WTC11 (cell line): ENCODE results near the gene SCUBE3.

Source experiments
- CBFB ChIP-seq: sonication (generic); formaldehyde crosslinking; IDR thresholded peaks from 2 replicates; pipeline ENCODE4 v1.8.1; 2022; ENCODE audit warnings: mild to moderate bottlenecking, low read depth, missing genetic modification reagents
- CTCF ChIP-seq: fragments of 200-600 bp; IDR thresholded peaks from 2 replicates; pipeline ENCODE4 v1.8.0; 2022; ENCODE audit warnings: antibody characterized with exemption
- GABPB1 ChIP-seq: sonication (generic); formaldehyde crosslinking; IDR thresholded peaks from 2 replicates; pipeline ENCODE4 v1.8.1; 2023; ENCODE audit warnings: mild to moderate bottlenecking, missing genetic modification reagents
- NR1H2 ChIP-seq: sonication (generic); formaldehyde crosslinking; IDR thresholded peaks from 2 replicates; pipeline ENCODE4 v1.9.0; 2021; ENCODE audit warnings: mild to moderate bottlenecking, moderate library complexity, missing genetic modification reagents
- ZNF396 ChIP-seq: fragments of 250-450 bp; sonication (Bioruptor Pico); IDR thresholded peaks from 2 replicates; pipeline ENCODE4 v1.8.0; 2021; ENCODE audit warnings: mild to moderate bottlenecking, moderate library complexity, borderline replicate concordance
- TF ChIP-seq, protein P1 (sequence below): sonication (generic); formaldehyde crosslinking; IDR thresholded peaks from 2 replicates; pipeline ENCODE4 v1.8.0; 2022; ENCODE audit warnings: mild to moderate bottlenecking, missing genetic modification reagents

- TF ChIP-seq CBFB (CRISPR knock-in tag) (no peak), GABPB1 (CRISPR knock-in tag) (no peak), NR1H2 (CRISPR knock-in tag) (no peak), CTCF (no peak), ZNF396 (CRISPR knock-in tag) (no peak)
- TF ChIP-seq, protein P1, sequence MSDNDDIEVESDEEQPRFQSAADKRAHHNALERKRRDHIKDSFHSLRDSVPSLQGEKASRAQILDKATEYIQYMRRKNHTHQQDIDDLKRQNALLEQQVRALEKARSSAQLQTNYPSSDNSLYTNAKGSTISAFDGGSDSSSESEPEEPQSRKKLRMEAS: no peak
Measured at GRCh38 chr6:35218021-35218420, 4.3 kb downstream of the SCUBE3 start.
